IMR-90 (cell line): ENCODE results near the gene ALDOA.

Experiments used
- BHLHE40 ChIP-seq: fragments of 150-350 bp; IDR thresholded peaks from 2 replicates; pipeline ENCODE4 v1.6.1; 2016; ENCODE audit warnings: mild to moderate bottlenecking, low read depth, low read length
- CEBPB ChIP-seq: IDR thresholded peaks from 2 replicates; pipeline ENCODE4 v1.6.1; 2012; ENCODE audit warnings: low read depth, low read length, improper control_type of control experiment
- CHD1 ChIP-seq: IDR thresholded peaks from 2 replicates; pipeline ENCODE4 v1.6.1; 2012; ENCODE audit warnings: low read depth, low read length, improper control_type of control experiment
- FOS ChIP-seq: fragments of 150-350 bp; IDR thresholded peaks from 2 replicates; pipeline ENCODE4 v1.6.1; 2016; ENCODE audit warnings: low read depth, low read length
- MAZ ChIP-seq: IDR thresholded peaks from 2 replicates; pipeline ENCODE4 v1.6.1; 2012; ENCODE audit warnings: low read depth, mild to moderate bottlenecking, low read length, improper control_type of control experiment, moderate library complexity, borderline replicate concordance
- MXI1 ChIP-seq: IDR thresholded peaks from 2 replicates; pipeline ENCODE4 v1.6.1; 2012; ENCODE audit warnings: low read depth, mild to moderate bottlenecking, low read length, moderate library complexity, borderline replicate concordance
- NFE2L2 ChIP-seq: fragments of 150-350 bp; IDR thresholded peaks from 2 replicates; pipeline ENCODE4 v1.6.1; 2016; ENCODE audit warnings: low read depth, mild to moderate bottlenecking, low read length
- POLR2A ChIP-seq: IDR thresholded peaks from 2 replicates; pipeline ENCODE4 v1.6.1; 2012; ENCODE audit warnings: mild to moderate bottlenecking, low read depth, low read length
- RAD21 ChIP-seq: IDR thresholded peaks from 2 replicates; pipeline ENCODE4 v1.6.1; 2012; ENCODE audit warnings: low read length, improper control_type of control experiment
- RCOR1 ChIP-seq: IDR thresholded peaks from 2 replicates; pipeline ENCODE4 v1.6.1; 2012; ENCODE audit warnings: mild to moderate bottlenecking, low read length, improper control_type of control experiment; ENCODE audit not compliant: insufficient replicate concordance
- SMC3 ChIP-seq: fragments of 150-350 bp; IDR thresholded peaks from 2 replicates; pipeline ENCODE4 v1.6.1; 2016; ENCODE audit warnings: low read depth, mild to moderate bottlenecking, antibody characterized with exemption, low read length, moderate library complexity
- TF ChIP-seq, protein P1 (sequence below): conservative IDR thresholded peaks from 2 replicates; pipeline ENCODE4 v1.5.1; 2012; ENCODE audit warnings: mild to moderate bottlenecking, low read depth, low read length, improper control_type of control experiment
- TF ChIP-seq, protein P2 (sequence below): fragments of 150-350 bp; IDR thresholded peaks from 2 replicates; pipeline ENCODE4 v1.6.1; 2017; ENCODE audit warnings: mild to moderate bottlenecking, antibody characterized with exemption, low read length, low read depth
- TF ChIP-seq, protein P3 (sequence below): fragments of 150-350 bp; IDR thresholded peaks from 2 replicates; pipeline ENCODE4 v1.6.1; 2016; ENCODE audit warnings: low read depth, mild to moderate bottlenecking, low read length, moderate library complexity, borderline replicate concordance

DNA sequence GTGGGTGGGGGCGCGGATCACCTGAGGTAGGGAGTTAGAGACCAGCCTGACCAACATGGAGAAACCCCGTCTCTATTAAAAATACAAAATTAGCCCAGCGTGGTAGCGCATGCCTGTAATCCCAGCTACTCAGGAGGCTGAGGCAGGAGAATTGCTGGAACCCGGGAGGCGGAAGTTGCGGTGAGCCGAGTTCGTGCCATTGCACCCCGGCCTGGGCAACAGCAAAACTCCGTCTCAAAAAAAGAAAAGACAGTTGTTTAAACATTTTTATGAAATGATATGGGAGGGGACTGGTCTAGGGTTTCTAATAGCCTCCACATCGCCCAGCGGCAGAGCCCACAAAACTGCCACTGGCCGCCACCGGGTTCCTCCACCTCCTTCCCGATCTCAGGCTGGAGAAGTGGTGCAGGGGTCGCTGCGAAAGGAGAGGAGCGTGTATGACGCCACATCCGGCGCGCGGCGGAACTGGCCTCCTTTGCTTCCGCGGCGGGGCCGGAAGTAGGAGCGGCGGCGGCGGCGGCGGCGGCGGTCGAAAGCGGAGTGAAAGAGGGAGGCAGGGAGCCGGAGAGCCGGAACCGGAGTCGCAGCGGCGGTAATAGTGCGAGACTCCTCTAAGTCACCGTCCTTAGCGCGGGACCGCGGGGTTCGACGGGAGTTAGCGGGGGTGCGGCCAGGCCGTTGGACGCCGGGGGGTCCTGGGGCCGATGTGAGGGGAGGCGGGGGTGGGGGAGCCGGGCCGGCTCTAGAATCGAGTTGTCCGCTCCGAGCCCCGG is 10.1 kb downstream of the ALDOA start, which contains the start of gene PPP4C:
- TF ChIP-seq, protein P1, sequence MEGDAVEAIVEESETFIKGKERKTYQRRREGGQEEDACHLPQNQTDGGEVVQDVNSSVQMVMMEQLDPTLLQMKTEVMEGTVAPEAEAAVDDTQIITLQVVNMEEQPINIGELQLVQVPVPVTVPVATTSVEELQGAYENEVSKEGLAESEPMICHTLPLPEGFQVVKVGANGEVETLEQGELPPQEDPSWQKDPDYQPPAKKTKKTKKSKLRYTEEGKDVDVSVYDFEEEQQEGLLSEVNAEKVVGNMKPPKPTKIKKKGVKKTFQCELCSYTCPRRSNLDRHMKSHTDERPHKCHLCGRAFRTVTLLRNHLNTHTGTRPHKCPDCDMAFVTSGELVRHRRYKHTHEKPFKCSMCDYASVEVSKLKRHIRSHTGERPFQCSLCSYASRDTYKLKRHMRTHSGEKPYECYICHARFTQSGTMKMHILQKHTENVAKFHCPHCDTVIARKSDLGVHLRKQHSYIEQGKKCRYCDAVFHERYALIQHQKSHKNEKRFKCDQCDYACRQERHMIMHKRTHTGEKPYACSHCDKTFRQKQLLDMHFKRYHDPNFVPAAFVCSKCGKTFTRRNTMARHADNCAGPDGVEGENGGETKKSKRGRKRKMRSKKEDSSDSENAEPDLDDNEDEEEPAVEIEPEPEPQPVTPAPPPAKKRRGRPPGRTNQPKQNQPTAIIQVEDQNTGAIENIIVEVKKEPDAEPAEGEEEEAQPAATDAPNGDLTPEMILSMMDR = 0 out of 2 replicates have a peak, but pooled peaks have one; percentile 11
- TF ChIP-seq SMC3 (no peak), MAZ (peak; percentile 55; the same call in 1 of the 2 replicates), POLR2A (peak; percentile 88), FOS (no peak), CEBPB (0 out of 2 replicates have a peak, but pooled peaks have one; percentile 16), RCOR1 (no peak), MXI1 (0 out of 2 replicates have a peak, but pooled peaks have one; percentile 24), RAD21 (no peak), CHD1 (no peak), BHLHE40 (no peak), NFE2L2 (no peak)
- TF ChIP-seq, protein P2, sequence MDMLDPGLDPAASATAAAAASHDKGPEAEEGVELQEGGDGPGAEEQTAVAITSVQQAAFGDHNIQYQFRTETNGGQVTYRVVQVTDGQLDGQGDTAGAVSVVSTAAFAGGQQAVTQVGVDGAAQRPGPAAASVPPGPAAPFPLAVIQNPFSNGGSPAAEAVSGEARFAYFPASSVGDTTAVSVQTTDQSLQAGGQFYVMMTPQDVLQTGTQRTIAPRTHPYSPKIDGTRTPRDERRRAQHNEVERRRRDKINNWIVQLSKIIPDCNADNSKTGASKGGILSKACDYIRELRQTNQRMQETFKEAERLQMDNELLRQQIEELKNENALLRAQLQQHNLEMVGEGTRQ = no peak
- TF ChIP-seq, protein P3, sequence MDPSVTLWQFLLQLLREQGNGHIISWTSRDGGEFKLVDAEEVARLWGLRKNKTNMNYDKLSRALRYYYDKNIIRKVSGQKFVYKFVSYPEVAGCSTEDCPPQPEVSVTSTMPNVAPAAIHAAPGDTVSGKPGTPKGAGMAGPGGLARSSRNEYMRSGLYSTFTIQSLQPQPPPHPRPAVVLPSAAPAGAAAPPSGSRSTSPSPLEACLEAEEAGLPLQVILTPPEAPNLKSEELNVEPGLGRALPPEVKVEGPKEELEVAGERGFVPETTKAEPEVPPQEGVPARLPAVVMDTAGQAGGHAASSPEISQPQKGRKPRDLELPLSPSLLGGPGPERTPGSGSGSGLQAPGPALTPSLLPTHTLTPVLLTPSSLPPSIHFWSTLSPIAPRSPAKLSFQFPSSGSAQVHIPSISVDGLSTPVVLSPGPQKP = no peak
